MCF 10A (cell line): ENCODE measurements around the gene ABCC1. TPM values are rescaled to one million over a fixed set of nuclear protein-coding genes. Genes with fewer than 3 reads are reported as not detected.

Source experiments
- BruUV-seq: library from RNA; stranded (reverse); fragments of 400-500 nt; replicated peaks from 2 replicates; lab custom pipeline; 2021; lab: Mats Ljungman, UMichigan
- CTCF ChIA-PET: fragments of 300-600 bp; sonication (Branson Sonifier 250); formaldehyde crosslinking; extraction: SDS; loops from one replicate; lab custom pipeline; 2021; ENCODE audit warnings: antibody characterized with exemption, inconsistent platforms; lab: Yijun Ruan, JAX
- POLR2A ChIA-PET: fragments of 300-600, 350-650 bp; sonication (Branson Sonifier 250); formaldehyde crosslinking; extraction: SDS; loops from one replicate; lab custom pipeline; 2020; ENCODE audit warnings: antibody characterized with exemption, inconsistent platforms; lab: Yijun Ruan, JAX
- DNase-seq: peaks from one replicate; pipeline ENCODE4 v3.0.0-alpha.2; 2018; ENCODE audit not compliant: unreplicated experiment
- H3K27ac Mint-ChIP-seq: one replicate; pipeline ENCODE4 v1.8.0; 2022; ENCODE audit warnings: mild to moderate bottlenecking, low read depth, mixed read lengths; ENCODE audit not compliant: unreplicated experiment
- H3K27me3 Mint-ChIP-seq: one replicate; pipeline ENCODE4 v1.8.0; 2022; ENCODE audit warnings: mixed read lengths; ENCODE audit not compliant: insufficient read depth, unreplicated experiment
- H3K36me3 Mint-ChIP-seq: one replicate; pipeline ENCODE4 v1.8.0; 2022; ENCODE audit warnings: mild to moderate bottlenecking, moderate library complexity, mixed read lengths; ENCODE audit not compliant: insufficient read depth, unreplicated experiment
- H3K4me1 Mint-ChIP-seq: one replicate; pipeline ENCODE4 v1.8.0; 2022; ENCODE audit warnings: mixed read lengths; ENCODE audit not compliant: insufficient read depth, unreplicated experiment
- H3K4me3 Mint-ChIP-seq: one replicate; pipeline ENCODE4 v1.8.0; 2022; ENCODE audit warnings: mild to moderate bottlenecking, moderate library complexity, mixed read lengths; ENCODE audit not compliant: unreplicated experiment
- H3K9me3 Mint-ChIP-seq: one replicate; pipeline ENCODE4 v1.8.0; 2022; ENCODE audit warnings: mixed read lengths; ENCODE audit not compliant: unreplicated experiment
- CTCF ChIP-seq: fragments of 200-600 bp; IDR thresholded peaks from one replicate; pipeline ENCODE4 v1.8.0; 2022; ENCODE audit warnings: antibody characterized with exemption, mild to moderate bottlenecking; ENCODE audit not compliant: unreplicated experiment
- intact Hi-C: fragments of 100-400 bp; cut with micrococcal nuclease; formaldehyde crosslinking; loops from 2 replicates; pipeline ENCODE4 v1.14.1; 2022
- total RNA-seq: library from RNA; stranded (reverse); gene quantifications from 2 replicates; pipeline ENCODE4 v1.2.3, GENCODE V29; 2022

ABCC1 gene
- total RNA-seq, 1 experiment from 2014 or later: 72.5 TPM

- TF ChIP-seq CTCF: no peak
- peaks cover 37% of the 10 kb centered on the region for H3K36me3 Mint-ChIP-seq
- ChIA-PET POLR2A (interaction anchor here (0.9 to 1.1 kb wide), 2 partner anchors 9 to 15 kb away, joined by 3 to 4 read pairs; no protein-coding TSS in a partner anchor), CTCF (interaction anchor here (0.6 to 1.1 kb wide), 3 partner anchors 14 to 157 kb away, joined by 3 to 4 read pairs (median 3); no protein-coding TSS in a partner anchor)
- H3K27ac Mint-ChIP-seq: peak overlapping the region; percentile 5
- peaks cover 14% of the 10 kb centered on the region for H3K4me1 Mint-ChIP-seq
- no peak overlapping the region for H3K4me3 Mint-ChIP-seq
- no peaks in the 10 kb centered on the region for H3K27me3 Mint-ChIP-seq
- H3K9me3 Mint-ChIP-seq: no peaks in the 10 kb centered on the region
- no peak for DNase-seq
- no TSS peak for BruUV-seq
- intact Hi-C loops: no loop called here
Measured at GRCh38 chr16:16030449-16030848, 81.0 kb downstream of the ABCC1 start.

- Mint-ChIP-seq H3K9me3 (no peaks in the 10 kb centered on the region), H3K27ac (no peak overlapping the region), H3K27me3 (no peaks in the 10 kb centered on the region), H3K4me1 (peaks cover 6% of the 10 kb centered on the region), H3K4me3 (no peak overlapping the region), H3K36me3 (peaks cover 46% of the 10 kb centered on the region)
- ChIA-PET POLR2A (interaction anchor here (0.7 kb wide), 1 partner anchor 67 kb away, joined by 3 read pairs; no protein-coding TSS in a partner anchor), CTCF (interaction anchor here (0.7 to 1.5 kb wide), 3 partner anchors 14 to 45 kb away, joined by 3 to 4 read pairs (median 3); no protein-coding TSS in a partner anchor)
- intact Hi-C loops: no loop called here
- no peak for TF ChIP-seq CTCF
- BruUV-seq: no TSS peak
- no peak for DNase-seq
Measured at GRCh38 chr16:16031401-16031800, 82.0 kb downstream of the ABCC1 start.

GRCh38 chr16:16032271-16032979, 83.0 kb downstream of the ABCC1 start:
- Mint-ChIP-seq H3K27ac (no peak overlapping the region), H3K27me3 (no peaks in the 10 kb centered on the region), H3K4me3 (no peak overlapping the region), H3K4me1 (peaks cover 6% of the 10 kb centered on the region), H3K36me3 (peaks cover 56% of the 10 kb centered on the region), H3K9me3 (no peaks in the 10 kb centered on the region)
- no peak for TF ChIP-seq CTCF
- BruUV-seq: no TSS peak
- ChIA-PET POLR2A (interaction anchor here (0.6 kb wide), 1 partner anchor 45 kb away, joined by 3 read pairs; no protein-coding TSS in a partner anchor), CTCF (interaction anchor here (0.9 to 1.5 kb wide), 3 partner anchors 9 to 158 kb away, joined by 3 to 5 read pairs (median 4); no protein-coding TSS in a partner anchor)
- no peak for DNase-seq
- intact Hi-C loops: no loop called here

GRCh38 chr16:16033208-16033717, 83.8 kb downstream of the ABCC1 start:
- DNase-seq: no peak
- no TSS peak for BruUV-seq
- H3K27me3 Mint-ChIP-seq: no peaks in the 10 kb centered on the region
- H3K36me3 Mint-ChIP-seq: peaks cover 64% of the 10 kb centered on the region
- TF ChIP-seq CTCF: no peak
- POLR2A ChIA-PET: no interaction called here
- CTCF ChIA-PET: interaction anchor here (0.6 to 1.0 kb wide), 3 partner anchors 10 to 158 kb away, joined by 3 to 5 read pairs (median 4); no protein-coding TSS in a partner anchor
- H3K4me3 Mint-ChIP-seq: no peak overlapping the region
- H3K9me3 Mint-ChIP-seq: peaks cover 7% of the 10 kb centered on the region
- intact Hi-C loops: no loop called here
- H3K4me1 Mint-ChIP-seq: peaks cover 6% of the 10 kb centered on the region
- no peak overlapping the region for H3K27ac Mint-ChIP-seq
